Endothelial cell (in vitro differentiated cells): ENCODE data around the gene WDR5. TPM values are rescaled to one million over a fixed set of nuclear protein-coding genes. Genes with fewer than 3 reads are reported as not detected.

Source experiments
- DNase-seq: peaks from one replicate; pipeline ENCODE4 v3.0.0; 2021; ENCODE audit warnings: low spot score
- H3K27ac Mint-ChIP-seq: one replicate; pipeline ENCODE4 v1.8.0; 2021; ENCODE audit warnings: mixed read lengths, inconsistent platforms; ENCODE audit not compliant: unreplicated experiment
- H3K27me3 Mint-ChIP-seq: one replicate; pipeline ENCODE4 v1.8.0; 2021; ENCODE audit warnings: mild to moderate bottlenecking, moderate library complexity, mixed read lengths, inconsistent platforms; ENCODE audit not compliant: unreplicated experiment
- H3K36me3 Mint-ChIP-seq: one replicate; pipeline ENCODE4 v1.8.0; 2021; ENCODE audit warnings: mild to moderate bottlenecking, low read depth, mixed read lengths, inconsistent platforms; ENCODE audit not compliant: unreplicated experiment
- H3K4me1 Mint-ChIP-seq: one replicate; pipeline ENCODE4 v1.8.0; 2021; ENCODE audit warnings: mild to moderate bottlenecking, mixed read lengths, inconsistent platforms; ENCODE audit not compliant: unreplicated experiment
- H3K4me3 Mint-ChIP-seq: one replicate; pipeline ENCODE4 v1.8.0; 2021; ENCODE audit warnings: mild to moderate bottlenecking, mixed read lengths, inconsistent platforms; ENCODE audit not compliant: unreplicated experiment
- H3K9me3 Mint-ChIP-seq: one replicate; pipeline ENCODE4 v1.8.0; 2021; ENCODE audit warnings: mixed read lengths, inconsistent platforms; ENCODE audit not compliant: unreplicated experiment
- CTCF ChIP-seq: fragments of 200-600 bp; sonication (generic); IDR thresholded peaks from one replicate; pipeline ENCODE4 v1.5.0; 2021; ENCODE audit warnings: antibody characterized with exemption; ENCODE audit not compliant: unreplicated experiment
- total RNA-seq: library from RNA; stranded (reverse); fragmentation: NEBNext Ultra II Directional; extraction: Animal tissue kit (Norgen Biotek cat#: 25700); gene quantifications from one replicate; pipeline ENCODE4 v1.2.1, GENCODE V29; 2021; ENCODE audit not compliant: unreplicated experiment

The WDR5 gene
- total RNA-seq, 1 donor from 2014 or later = 26.5 TPM

- Mint-ChIP-seq H3K27ac (no peak overlapping the region), H3K27me3 (peaks cover 5% of the 10 kb centered on the region)
These were observed 1.1 kb downstream of the WDR5 start for GRCh38 chr9:134136996-134137299.

GRCh38 chr9:134138292-134138691 lies 2.4 kb downstream of the WDR5 start:
- peaks cover 34% of the 10 kb centered on the region for H3K36me3 Mint-ChIP-seq
- no peak overlapping the region for H3K27ac Mint-ChIP-seq
- H3K4me1 Mint-ChIP-seq = peaks cover 17% of the 10 kb centered on the region
- peaks cover 5% of the 10 kb centered on the region for H3K27me3 Mint-ChIP-seq
- no peak for TF ChIP-seq CTCF
- H3K4me3 Mint-ChIP-seq = no peak overlapping the region
- H3K9me3 Mint-ChIP-seq = no peaks in the 10 kb centered on the region
- DNase-seq = no peak

More at GRCh38 chr9:134136996-134137299, 1.1 kb downstream of the WDR5 start:
- Mint-ChIP-seq H3K9me3 (no peaks in the 10 kb centered on the region), H3K36me3 (peaks cover 24% of the 10 kb centered on the region), H3K4me3 (peak overlapping the region; percentile 94), H3K4me1 (peaks cover 17% of the 10 kb centered on the region)
- TF ChIP-seq CTCF = no peak
- no peak for DNase-seq

- Mint-ChIP-seq H3K4me1 (peaks cover 17% of the 10 kb centered on the region), H3K27me3 (peaks cover 5% of the 10 kb centered on the region), H3K9me3 (no peaks in the 10 kb centered on the region), H3K36me3 (peaks cover 34% of the 10 kb centered on the region), H3K4me3 (no peak overlapping the region), H3K27ac (no peak overlapping the region)
- no peak for DNase-seq
- no peak for TF ChIP-seq CTCF
These were observed 3.2 kb downstream of the WDR5 start for GRCh38 chr9:134139081-134139480.

- TF ChIP-seq CTCF = no peak
- peaks cover 34% of the 10 kb centered on the region for H3K36me3 Mint-ChIP-seq
- no peak for DNase-seq
- H3K4me1 Mint-ChIP-seq = peaks cover 12% of the 10 kb centered on the region
- H3K27ac Mint-ChIP-seq = no peak overlapping the region
- H3K4me3 Mint-ChIP-seq = peak overlapping the region; percentile 67
- H3K9me3 Mint-ChIP-seq = no peaks in the 10 kb centered on the region
- peaks cover 2% of the 10 kb centered on the region for H3K27me3 Mint-ChIP-seq
These were observed 6.0 kb downstream of the WDR5 start for GRCh38 chr9:134141906-134142305.

- TF ChIP-seq CTCF = no peak
- no peak for DNase-seq
- H3K27me3 Mint-ChIP-seq = peaks cover 2% of the 10 kb centered on the region
These were observed 8.9 kb downstream of the WDR5 start for GRCh38 chr9:134144801-134145200.

More at GRCh38 chr9:134144801-134145200, 8.9 kb downstream of the WDR5 start:
- Mint-ChIP-seq H3K36me3 (peaks cover 35% of the 10 kb centered on the region), H3K4me1 (no peaks in the 10 kb centered on the region), H3K4me3 (no peak overlapping the region), H3K9me3 (no peaks in the 10 kb centered on the region), H3K27ac (no peak overlapping the region)
